Natural killer cell treated with Interleukin-12 subunit alpha and Interleukin-12 subunit beta and Interleukin-15 and Interleukin-18, amount 100 ng/mL, for 72 hours (primary cell): Measurements from ENCODE around the gene GMPS. TPM values are rescaled to one million over a fixed set of nuclear protein-coding genes. Genes with fewer than 3 reads are reported as not detected.
"Not testable (repeated sequence)": the region's sequence is repeated elsewhere in the genome, so short reads cannot be mapped to it uniquely, and the experiment has no call there.

Experiments used
- ATAC-seq, 2 donors: fragments of 150-1000 bp; cut with Tn5 transposase in 1 of 2; sonication (Bioruptor Pico), chemical (Tn5 transposase) in 1 of 2; 2 replicates each; pipeline ENCODE4 v1.10.0; 2021
- DNase-seq: peaks from one replicate; pipeline ENCODE4 v3.0.0; 2022; ENCODE audit warnings: low spot score
- H3K27ac Mint-ChIP-seq, 2 donors: 1 replicate in 1 of 2; 2 replicates in 1 of 2; pipeline ENCODE4 v1.8.0; 2022; ENCODE audit warnings: mixed read lengths in 2 of 2, mild to moderate bottlenecking in 1 of 2, moderate library complexity in 1 of 2
- H3K27me3 Mint-ChIP-seq, 2 donors: 1 replicate in 1 of 2; 2 replicates in 1 of 2; pipeline ENCODE4 v1.8.0; 2022; ENCODE audit warnings: mixed read lengths in 2 of 2
- H3K36me3 Mint-ChIP-seq: one replicate; pipeline ENCODE4 v1.8.0; 2022; ENCODE audit warnings: mixed read lengths
- H3K4me1 Mint-ChIP-seq, 2 donors: 1 replicate in 1 of 2; 2 replicates in 1 of 2; pipeline ENCODE4 v1.8.0; 2022; ENCODE audit warnings: low read depth in 2 of 2, mixed read lengths in 2 of 2, mild to moderate bottlenecking in 1 of 2
- H3K4me3 Mint-ChIP-seq: one replicate; pipeline ENCODE4 v1.8.0; 2022; ENCODE audit warnings: mixed read lengths
- H3K9me3 Mint-ChIP-seq: 2 replicates; pipeline ENCODE4 v1.8.0; 2022; ENCODE audit warnings: mixed read lengths
- total RNA-seq, 2 donors: library from RNA; stranded (reverse); gene quantifications; one replicate each; pipeline ENCODE4 v1.2.3, GENCODE V29; 2022

Gene GMPS
- total RNA-seq, result 100 to 1,000 TPM in 1 of 2 donors, 10 to 100 TPM in 1; 79.5 to 127 TPM

- Mint-ChIP-seq H3K27ac (peak within 1 kb of the TSS; percentile 88), H3K36me3 (peaks cover 6% of the 10 kb centered on the region), H3K4me1 (peaks cover 7 to 17% of the 10 kb centered on the region in 2 donors), H3K27me3 (no peaks in the 10 kb centered on the region), H3K9me3 (no peaks in the 10 kb centered on the region), H3K4me3 (peak within 1 kb of the TSS; percentile 97)
- DNase-seq, result peak; percentile 98
- peak; percentile 98 to 99 for ATAC-seq
Observed at GRCh38 chr3:155870133-155870944, at the start of gene GMPS. Gene GMPS, plus strand, starts transcription at chr3:155870650. Its CDS starts 221 bp downstream, at chr3:155870871.

GRCh38 chr3:155828490-155829098 is 41.9 kb upstream of the GMPS start:
- not testable (repeated sequence) for H3K9me3 Mint-ChIP-seq, H3K4me3 Mint-ChIP-seq, H3K4me1 Mint-ChIP-seq, H3K27me3 Mint-ChIP-seq, H3K27ac Mint-ChIP-seq, ATAC-seq, DNase-seq, H3K36me3 Mint-ChIP-seq

GRCh38 chr3:155835341-155836071 is 34.9 kb upstream of the GMPS start:
- no peaks in the 10 kb centered on the region for H3K9me3 Mint-ChIP-seq
- DNase-seq, result no peak
- peak; percentile 49 to 69 for ATAC-seq
- no peaks in the 10 kb centered on the region for H3K27me3 Mint-ChIP-seq
- peaks cover 4 to 6% of the 10 kb centered on the region in 2 donors for H3K4me1 Mint-ChIP-seq
- no peak overlapping the region for H3K4me3 Mint-ChIP-seq
- no peaks in the 10 kb centered on the region for H3K36me3 Mint-ChIP-seq
- H3K27ac Mint-ChIP-seq, result no peak overlapping the region

- ATAC-seq (no peak), DNase-seq (no peak)
- no peak overlapping the region for H3K27ac Mint-ChIP-seq
- H3K4me3 Mint-ChIP-seq, result no peak overlapping the region
- H3K4me1 Mint-ChIP-seq, result peaks cover 20% of the 10 kb centered on the region in 2 donors
- no peaks in the 10 kb centered on the region for H3K27me3 Mint-ChIP-seq
- H3K9me3 Mint-ChIP-seq, result no peaks in the 10 kb centered on the region
- H3K36me3 Mint-ChIP-seq, result peaks cover 7% of the 10 kb centered on the region
Observed at GRCh38 chr3:155843569-155843968, 26.9 kb upstream of the GMPS start.

- ATAC-seq, result no peak
- H3K4me3 Mint-ChIP-seq, result peak overlapping the region; percentile 30
Observed at GRCh38 chr3:155846119-155846518, 24.3 kb upstream of the GMPS start.

GRCh38 chr3:155847993-155848392 is 22.5 kb upstream of the GMPS start:
- no peak for DNase-seq
- peak overlapping the region; percentile 32 for H3K4me3 Mint-ChIP-seq
- H3K27ac Mint-ChIP-seq, result no peak overlapping the region

More at GRCh38 chr3:155846119-155846518, 24.3 kb upstream of the GMPS start:
- DNase-seq, result no peak
- Mint-ChIP-seq H3K4me1 (peaks cover 21% of the 10 kb centered on the region in 2 donors), H3K9me3 (no peaks in the 10 kb centered on the region), H3K36me3 (peaks cover 7% of the 10 kb centered on the region), H3K27me3 (no peaks in the 10 kb centered on the region), H3K27ac (no peak overlapping the region)

GRCh38 chr3:155849404-155849803 is 21.0 kb upstream of the GMPS start:
- H3K4me1 Mint-ChIP-seq, result peaks cover 37 to 38% of the 10 kb centered on the region in 2 donors
- ATAC-seq, H3K9me3 Mint-ChIP-seq, H3K27ac Mint-ChIP-seq, DNase-seq, H3K27me3 Mint-ChIP-seq: not testable (repeated sequence)
- peak overlapping the region; percentile 64 for H3K4me3 Mint-ChIP-seq
- peaks cover 19% of the 10 kb centered on the region for H3K36me3 Mint-ChIP-seq

More at GRCh38 chr3:155847993-155848392, 22.5 kb upstream of the GMPS start:
- no peak for ATAC-seq
- peaks cover 13% of the 10 kb centered on the region for H3K36me3 Mint-ChIP-seq
- peaks cover 35 to 36% of the 10 kb centered on the region in 2 donors for H3K4me1 Mint-ChIP-seq
- no peaks in the 10 kb centered on the region for H3K27me3 Mint-ChIP-seq
- no peaks in the 10 kb centered on the region for H3K9me3 Mint-ChIP-seq

GRCh38 chr3:155852341-155852740 is 18.1 kb upstream of the GMPS start:
- H3K4me3 Mint-ChIP-seq, result peak overlapping the region; percentile 99
- no peak for ATAC-seq
- peaks cover 34 to 41% of the 10 kb centered on the region in 2 donors for H3K4me1 Mint-ChIP-seq
- H3K27ac Mint-ChIP-seq, result peak overlapping the region; percentile 100
- DNase-seq, result no peak
- no peaks in the 10 kb centered on the region for H3K9me3 Mint-ChIP-seq
- peaks cover 0 to 2% of the 10 kb centered on the region in 2 donors for H3K27me3 Mint-ChIP-seq
- peaks cover 23% of the 10 kb centered on the region for H3K36me3 Mint-ChIP-seq

GRCh38 chr3:155853214-155854140 is 17.0 kb upstream of the GMPS start:
- Mint-ChIP-seq H3K4me3 (peak overlapping the region; percentile 99), H3K4me1 (peaks cover 28 to 31% of the 10 kb centered on the region in 2 donors), H3K36me3 (peaks cover 16% of the 10 kb centered on the region), H3K9me3 (no peaks in the 10 kb centered on the region), H3K27ac (peak overlapping the region; percentile 100), H3K27me3 (peaks cover 0 to 2% of the 10 kb centered on the region in 2 donors)
- peak; percentile 64 for DNase-seq
- peak in 1 of 2 donors; percentile 2 for ATAC-seq

- H3K4me3 Mint-ChIP-seq, result peak within 1 kb of the TSS; percentile 99
- peak within 1 kb of the TSS; percentile 100 for H3K27ac Mint-ChIP-seq
- ATAC-seq, result peak; percentile 97 to 98
- peaks cover 26 to 29% of the 10 kb centered on the region in 2 donors for H3K4me1 Mint-ChIP-seq
- H3K9me3 Mint-ChIP-seq, result no peaks in the 10 kb centered on the region
- peaks cover 0 to 2% of the 10 kb centered on the region in 2 donors for H3K27me3 Mint-ChIP-seq
- peaks cover 16% of the 10 kb centered on the region for H3K36me3 Mint-ChIP-seq
- peak; percentile 99 for DNase-seq
Observed at GRCh38 chr3:155854141-155854940, 16.1 kb upstream of the GMPS start, which contains the start of gene SLC33A1. Gene SLC33A1, minus strand, starts transcription at chr3:155854427. Its CDS starts 430 bp downstream, at chr3:155853997.

- Mint-ChIP-seq H3K27me3 (peaks cover 0 to 2% of the 10 kb centered on the region in 2 donors), H3K9me3 (no peaks in the 10 kb centered on the region), H3K4me3 (no peak overlapping the region), H3K36me3 (peaks cover 1% of the 10 kb centered on the region), H3K4me1 (peaks cover 12 to 16% of the 10 kb centered on the region in 2 donors), H3K27ac (peak overlapping the region in 1 of 2 donors; percentile 19)
- ATAC-seq, result no peak
- no peak for DNase-seq
Observed at GRCh38 chr3:155859859-155860258, 10.6 kb upstream of the GMPS start.

- not testable (repeated sequence) for H3K4me3 Mint-ChIP-seq, H3K27me3 Mint-ChIP-seq, ATAC-seq, H3K9me3 Mint-ChIP-seq, H3K36me3 Mint-ChIP-seq, DNase-seq
- peaks cover 9 to 13% of the 10 kb centered on the region in 2 donors for H3K4me1 Mint-ChIP-seq
- H3K27ac Mint-ChIP-seq, result peak overlapping the region in 1 of 2 donors; percentile 19
Observed at GRCh38 chr3:155860424-155860823, 10.0 kb upstream of the GMPS start.
